A673 (cell line): ENCODE data around the gene PIK3R6.

Experiments used
- CTCF ChIP-seq: fragments of 300-800, 200-600 bp; sonication (generic); conservative IDR thresholded peaks from 2 replicates; pipeline ENCODE4 v1.5.1; 2017; ENCODE audit warnings: low read depth, mild to moderate bottlenecking, antibody characterized with exemption, low read length, moderate library complexity, mixed read lengths
- EZH2 ChIP-seq: fragments of 200-600 bp; sonication (generic); IDR thresholded peaks from 2 replicates; pipeline ENCODE4 v1.6.1; 2017; ENCODE audit warnings: borderline replicate concordance, low read depth, mild to moderate bottlenecking, mixed read lengths, antibody characterized with exemption, low read length; ENCODE audit not compliant: poor library complexity, severe bottlenecking

- no peak for TF ChIP-seq CTCF
- no peak for TF ChIP-seq EZH2
Observed at GRCh38 chr17:8898126-8898525, 30.7 kb upstream of the PIK3R6 start.
